ENCODE results near the gene SULT1B1. TPM values are rescaled to one million over a fixed set of nuclear protein-coding genes. Genes with fewer than 3 reads are reported as not detected.
A peak's percentile ranks its signal among the peaks of the same experiment; 100 is the strongest.

SULT1B1 gene
- polyA plus RNA-seq, 4 donors = 0.87 to 1.8 (median 1.2) TPM

DNA sequence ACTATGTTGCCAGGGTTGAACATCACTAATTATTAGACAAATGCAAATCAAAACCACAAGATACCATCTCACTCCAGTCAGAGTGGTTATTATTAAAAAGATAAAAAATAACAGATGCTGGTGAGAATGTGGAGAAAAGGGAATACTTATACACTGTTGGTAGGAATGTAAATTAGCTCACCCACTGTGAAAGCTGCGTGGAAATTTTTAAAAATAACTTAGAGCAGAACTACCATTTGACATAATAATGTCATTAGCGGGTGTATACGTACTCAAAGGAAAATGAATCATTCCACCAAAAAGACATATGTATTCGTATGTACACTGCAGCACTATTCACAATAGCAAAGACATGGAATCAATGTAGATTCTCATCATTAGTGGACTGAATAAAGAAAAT is 58.7 kb downstream of the SULT1B1 start:
- no peak for DNase-seq (ENCODE audit: low read depth in 4 of 4, low spot score in 3 of 4)

GRCh38 chr4:69697536-69698242 is 62.7 kb downstream of the SULT1B1 start:
- DNase-seq (ENCODE audit: low read depth in 4 of 4, low spot score in 3 of 4) = no peak

DNA sequence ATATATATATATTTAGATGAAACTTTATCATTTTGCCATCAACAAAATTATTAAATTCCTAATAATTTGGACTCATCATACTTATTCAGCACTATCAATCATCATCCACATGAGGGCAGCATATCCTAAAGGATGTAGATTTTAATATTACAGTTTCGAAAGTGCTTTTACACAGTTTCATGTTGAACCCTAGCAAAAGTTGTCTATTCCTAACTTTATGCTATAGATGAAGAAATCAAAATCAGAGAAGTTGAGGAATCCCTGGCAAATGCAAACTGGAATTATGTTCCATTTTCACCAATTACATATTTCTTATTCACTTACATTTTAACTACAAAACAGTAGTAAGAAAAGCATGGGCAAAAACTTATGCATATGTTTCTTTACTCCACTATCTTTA is 70.8 kb downstream of the SULT1B1 start:
- DNase-seq (ENCODE audit: low read depth in 4 of 4, low spot score in 3 of 4) = peak; percentile 7 to 34 (median 20)

- no peak for DNase-seq (ENCODE audit: low read depth in 4 of 4, low spot score in 3 of 4)
These were observed 75.6 kb downstream of the SULT1B1 start for GRCh38 chr4:69684804-69685203.

Other genes starting within 250 kb of the SULT1B1 start
- not detected for gene UGT2A2, start 121.0 kb downstream of the SULT1B1 start, polyA plus RNA-seq (ENCODE audit: insufficient read length in 4 of 4)
- gene UGT2A1, start 107.4 kb downstream of the SULT1B1 start, polyA plus RNA-seq (ENCODE audit: insufficient read length in 4 of 4) = 10 to 100 TPM in 1 of 4 donors, 1 to 10 TPM in 2, under 1 TPM in 1; 0.23 to 68.6 (median 2.2) TPM
- gene SULT1E1, start 99.5 kb upstream of the SULT1B1 start, polyA plus RNA-seq (ENCODE audit: insufficient read length in 4 of 4) = 100 to 1,000 TPM; 335 to 659 (median 589) TPM
- gene CSN1S1, start 170.4 kb upstream of the SULT1B1 start, polyA plus RNA-seq (ENCODE audit: insufficient read length in 4 of 4) = under 1 TPM in 1 of 4 donors, not detected in 3; 0.09 TPM
- gene CSN2, start 205.1 kb upstream of the SULT1B1 start, polyA plus RNA-seq (ENCODE audit: insufficient read length in 4 of 4) = not detected
- under 1 TPM; 0.26 to 0.69 (median 0.43) TPM for gene STATH, start 235.3 kb upstream of the SULT1B1 start, polyA plus RNA-seq (ENCODE audit: insufficient read length in 4 of 4)